Large intestine (tissue), 3 donors: Measurements from ENCODE around the gene DENND1A. TPM values are rescaled to one million over a fixed set of nuclear protein-coding genes. Genes with fewer than 3 reads are reported as not detected.

Source experiments
- DNase-seq, 2 donors: peaks; one replicate each; pipeline versions ENCODE4 v3.0.0 to v3.0.0-alpha.2; 2013
- H3K27ac ChIP-seq: one replicate; pipeline ENCODE4 v1.5.1; 2013; ENCODE audit warnings: low read length
- H3K27me3 ChIP-seq: 2 replicates; pipeline ENCODE4 v1.6.1; 2013; ENCODE audit warnings: low read length; ENCODE audit not compliant: control insufficient read depth, insufficient read depth
- H3K36me3 ChIP-seq: 2 replicates; pipeline ENCODE4 v1.6.1; 2013; ENCODE audit warnings: low read length; ENCODE audit not compliant: control insufficient read depth, insufficient read depth
- H3K4me1 ChIP-seq: one replicate; pipeline ENCODE4 v1.6.1; 2013; ENCODE audit warnings: low read length; ENCODE audit not compliant: control insufficient read depth, insufficient read depth
- H3K4me3 ChIP-seq: one replicate; pipeline ENCODE4 v1.5.1; 2013; ENCODE audit warnings: low read length
- H3K9me3 ChIP-seq: one replicate; pipeline ENCODE4 v1.6.1; 2013; ENCODE audit warnings: mild to moderate bottlenecking, low read depth, low read length, moderate library complexity; ENCODE audit not compliant: control insufficient read depth
- WGBS: methylation state at CpG from one replicate; pipeline ENCODE4 v1.1.5; 2013; ENCODE audit warnings: low lambda C conversion rate; ENCODE audit not compliant: insufficient coverage; 5-methylcytosine and 5-hydroxymethylcytosine counted together
- polyA plus RNA-seq: library from polyadenylated mRNA; unstranded; fragments of 120-200 nt; gene quantifications from one replicate; pipeline ENCODE4 v1.2.1, GENCODE V29; 2013

The DENND1A gene
- polyA plus RNA-seq, 1 donor, result 29.7 TPM

DNA sequence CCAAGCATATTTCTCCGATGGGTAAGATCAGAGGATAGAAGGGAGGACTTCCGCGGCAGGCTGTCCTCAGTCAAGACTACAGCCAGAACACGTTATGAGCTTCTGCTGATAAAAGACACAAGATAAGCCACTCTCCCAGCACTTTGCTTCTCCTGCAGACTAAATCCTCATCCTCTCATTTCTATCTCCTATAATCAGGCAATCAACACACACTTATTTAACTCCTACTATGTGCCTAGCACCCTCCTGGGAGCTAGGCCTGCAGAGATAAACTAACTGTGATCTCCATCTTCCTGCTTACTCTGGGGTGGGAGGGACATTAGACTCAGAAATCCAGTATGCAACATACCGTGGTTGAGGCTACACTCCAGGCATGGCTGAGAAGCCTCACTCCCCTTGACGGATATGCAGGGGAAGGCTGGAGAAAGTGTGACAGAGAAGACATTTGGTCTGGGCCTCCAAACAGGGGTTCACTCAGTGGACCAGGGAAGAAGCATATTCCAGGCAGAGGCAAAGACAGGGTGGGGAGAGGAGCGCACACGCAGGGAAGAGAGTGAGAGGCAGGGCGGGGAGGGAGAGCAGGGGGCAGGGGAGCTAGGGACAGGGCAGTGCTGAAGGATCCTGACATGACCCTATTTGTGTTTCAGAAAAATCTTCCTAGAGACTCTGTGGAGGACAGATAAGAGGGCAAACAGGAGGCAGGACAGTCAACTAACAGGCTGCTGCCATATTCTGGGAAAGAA, 274.1 kb downstream of the DENND1A start:
- Histone ChIP-seq H3K4me3 (no peak overlapping the region), H3K27me3 (peaks cover 2% of the 10 kb centered on the region), H3K27ac (no peak overlapping the region), H3K4me1 (no peaks in the 10 kb centered on the region), H3K36me3 (peaks cover 13% of the 10 kb centered on the region), H3K9me3 (no peaks in the 10 kb centered on the region)
- WGBS, result 63% methylated on average over 1 of the region's 9 CpGs
- no peak for DNase-seq

DNA sequence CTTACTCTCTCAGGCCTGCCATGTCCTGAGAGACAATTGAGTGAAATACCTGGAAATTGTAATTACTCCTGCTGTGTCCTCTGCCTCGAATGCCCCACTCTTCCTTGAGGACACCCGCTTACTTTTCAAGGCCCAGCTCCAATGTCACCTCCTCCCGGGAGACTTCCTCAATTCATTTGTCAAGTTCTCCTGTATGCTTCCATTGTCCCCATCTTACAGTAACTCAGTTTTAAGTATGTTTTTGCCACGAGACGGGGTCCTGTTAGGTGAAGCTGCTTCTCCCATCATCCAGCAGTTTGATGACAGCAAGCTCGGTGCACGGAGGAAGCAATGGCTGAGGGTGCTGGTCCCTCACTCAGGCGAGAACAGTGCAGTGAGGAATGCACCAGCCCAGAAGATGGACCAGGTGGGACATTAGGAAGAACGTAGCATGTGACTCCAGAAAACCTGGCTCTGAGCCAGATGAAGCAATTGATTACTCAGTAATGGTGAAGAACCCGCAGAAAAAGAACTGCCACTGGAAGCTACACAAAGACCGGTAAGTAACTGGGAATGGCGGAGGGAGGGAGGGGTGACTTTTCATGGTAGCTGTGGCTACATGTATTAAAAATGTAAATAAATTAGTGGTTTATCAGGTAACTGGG, 274.8 kb downstream of the DENND1A start:
- Histone ChIP-seq H3K36me3 (peaks cover 16% of the 10 kb centered on the region), H3K27me3 (no peaks in the 10 kb centered on the region), H3K9me3 (no peaks in the 10 kb centered on the region), H3K4me1 (no peaks in the 10 kb centered on the region), H3K27ac (no peak overlapping the region), H3K4me3 (no peak overlapping the region)
- WGBS, result 100% methylated on average over 2 of the region's 12 CpGs
- no peak for DNase-seq

DNA sequence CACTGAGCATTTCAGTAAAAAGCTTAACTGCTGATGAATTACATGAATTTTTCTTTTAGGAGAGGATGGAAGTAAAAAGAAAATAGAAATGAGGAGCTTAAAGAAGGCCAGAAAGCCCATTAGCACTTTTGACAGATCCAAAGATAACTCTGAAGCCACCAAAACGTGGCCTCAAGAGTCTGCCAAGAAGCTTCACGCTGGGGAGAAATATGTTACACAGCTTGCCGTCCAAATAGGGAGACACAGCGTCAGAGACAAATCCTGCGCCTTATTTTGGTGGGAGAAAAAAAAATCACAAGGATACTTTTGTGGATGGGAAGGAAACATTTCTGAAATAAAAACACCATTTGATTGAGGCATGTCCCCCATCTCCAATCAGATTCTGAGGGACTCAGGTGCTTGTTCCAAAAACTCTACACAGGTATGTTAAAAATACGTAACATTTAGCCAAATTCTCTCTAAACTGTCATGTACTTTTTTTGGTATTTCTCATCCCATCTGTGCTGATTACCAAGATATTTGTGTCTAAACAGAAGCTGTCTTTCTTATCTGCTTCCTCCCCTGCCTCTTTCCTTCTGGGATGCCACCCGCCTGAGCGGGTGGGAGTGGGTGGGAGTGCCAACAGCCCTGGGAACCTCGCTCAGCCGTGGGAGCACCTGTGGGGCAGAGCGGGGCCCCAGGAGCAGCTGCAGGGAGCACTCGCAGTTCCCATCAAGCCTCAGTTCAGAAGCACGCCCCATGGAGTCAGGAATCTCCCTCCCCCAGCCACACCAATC, 275.5 kb downstream of the DENND1A start:
- Histone ChIP-seq H3K27me3 (no peaks in the 10 kb centered on the region), H3K36me3 (peaks cover 16% of the 10 kb centered on the region), H3K27ac (no peak overlapping the region), H3K4me1 (no peaks in the 10 kb centered on the region), H3K4me3 (no peak overlapping the region), H3K9me3 (no peaks in the 10 kb centered on the region)
- no CpG with 5 or more reads among the region's 13 CpGs for WGBS
- no peak for DNase-seq

DNA sequence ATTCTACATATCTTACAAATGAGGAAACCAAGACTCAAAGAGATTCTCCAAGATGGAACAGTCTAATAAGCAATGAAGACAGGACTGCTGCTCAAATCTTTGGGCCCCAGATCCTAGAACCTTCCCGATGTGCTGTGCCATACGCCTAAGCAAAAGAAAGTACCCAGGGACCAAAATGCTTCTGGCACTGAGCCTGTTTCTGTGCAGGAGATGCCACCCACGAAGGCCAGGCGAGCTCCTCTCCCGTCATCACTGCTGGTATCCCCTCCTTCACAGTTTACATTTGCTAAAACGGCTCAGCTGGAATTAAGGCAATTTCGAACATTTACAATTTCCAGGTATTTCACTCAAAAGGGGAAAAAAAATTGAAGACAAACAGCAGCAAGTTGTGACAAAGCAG, 277.5 kb downstream of the DENND1A start:
- Histone ChIP-seq H3K4me3 (no peak overlapping the region), H3K9me3 (no peaks in the 10 kb centered on the region), H3K27me3 (no peaks in the 10 kb centered on the region), H3K4me1 (no peaks in the 10 kb centered on the region), H3K36me3 (peaks cover 16% of the 10 kb centered on the region), H3K27ac (no peak overlapping the region)
- no peak for DNase-seq
- WGBS, result no CpG with 5 or more reads among the region's 7 CpGs

DNA sequence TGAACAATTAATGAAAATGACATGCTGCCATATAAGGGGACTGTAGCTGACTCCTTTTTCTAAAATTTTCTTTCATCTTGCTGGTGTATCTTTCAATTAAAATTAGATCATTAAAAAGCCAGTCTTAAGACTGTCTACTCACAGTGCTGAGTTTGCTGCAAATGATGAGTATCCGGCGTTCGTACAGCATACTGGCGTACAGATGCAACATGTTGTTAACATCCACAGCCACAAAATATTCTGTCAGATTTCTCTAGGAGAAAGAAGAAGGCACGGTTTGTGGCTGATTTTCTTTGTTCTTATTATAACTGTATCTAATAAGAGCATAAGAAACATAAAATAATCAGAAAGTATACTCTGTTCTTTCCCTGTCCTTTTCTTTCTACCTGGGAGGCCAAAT, 278.1 kb downstream of the DENND1A start:
- H3K4me1 ChIP-seq, result no peaks in the 10 kb centered on the region
- WGBS, result 100% methylated on average over 4 of the region's 5 CpGs
- no peak overlapping the region for H3K4me3 ChIP-seq
- DNase-seq, result no peak
- no peak overlapping the region for H3K27ac ChIP-seq
- H3K36me3 ChIP-seq, result peaks cover 16% of the 10 kb centered on the region
- no peaks in the 10 kb centered on the region for H3K27me3 ChIP-seq
- H3K9me3 ChIP-seq, result no peaks in the 10 kb centered on the region

DNA sequence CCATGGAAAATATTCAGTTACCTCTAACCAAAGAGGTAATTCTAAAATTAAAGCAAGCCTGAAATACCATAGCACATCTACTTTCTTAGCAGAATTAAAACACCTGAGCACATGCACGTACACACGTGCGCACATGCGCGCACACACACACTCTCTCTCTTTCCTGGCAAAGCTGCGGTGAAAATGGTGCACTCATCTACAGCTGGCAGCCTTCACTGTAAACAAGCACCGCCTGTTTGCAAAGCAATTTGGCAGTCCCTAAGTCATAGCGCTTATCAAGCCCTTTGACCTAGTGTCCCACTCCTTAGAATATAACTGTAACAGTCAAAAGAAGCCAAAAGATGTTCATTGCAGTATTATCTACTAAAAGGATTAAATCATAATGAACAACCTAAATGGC, 278.7 kb downstream of the DENND1A start:
- peaks cover 21% of the 10 kb centered on the region for H3K36me3 ChIP-seq
- H3K27me3 ChIP-seq, result no peaks in the 10 kb centered on the region
- H3K9me3 ChIP-seq, result no peaks in the 10 kb centered on the region
- no peaks in the 10 kb centered on the region for H3K4me1 ChIP-seq
- WGBS, result no CpG with 5 or more reads among the region's 8 CpGs
- DNase-seq, result no peak
- no peak overlapping the region for H3K4me3 ChIP-seq
- H3K27ac ChIP-seq, result no peak overlapping the region

DNA sequence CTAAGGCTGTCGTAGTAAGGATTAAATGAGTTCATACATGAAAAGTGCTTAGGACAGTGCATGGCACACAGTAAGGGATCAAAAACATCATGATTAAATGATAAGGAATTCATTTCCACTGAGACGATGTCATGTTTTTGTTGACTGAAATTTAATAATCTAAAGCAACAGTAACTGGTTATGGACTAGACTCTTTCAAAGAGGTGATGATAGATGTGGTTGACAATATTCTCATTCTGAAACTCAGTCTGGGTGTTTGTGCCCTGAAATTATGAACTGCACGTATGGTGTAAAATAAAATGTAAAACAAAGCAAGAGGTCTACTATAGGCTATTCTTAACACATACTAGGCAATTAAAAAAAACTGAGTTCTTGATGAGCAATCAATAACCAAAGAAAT, 280.0 kb downstream of the DENND1A start:
- no peak for DNase-seq
- no peak overlapping the region for H3K27ac ChIP-seq
- peaks cover 12% of the 10 kb centered on the region for H3K36me3 ChIP-seq
- no peaks in the 10 kb centered on the region for H3K27me3 ChIP-seq
- H3K9me3 ChIP-seq, result no peaks in the 10 kb centered on the region
- 90% methylated on average over 2 of the region's 3 CpGs for WGBS
- H3K4me1 ChIP-seq, result no peaks in the 10 kb centered on the region
- no peak overlapping the region for H3K4me3 ChIP-seq

DNA sequence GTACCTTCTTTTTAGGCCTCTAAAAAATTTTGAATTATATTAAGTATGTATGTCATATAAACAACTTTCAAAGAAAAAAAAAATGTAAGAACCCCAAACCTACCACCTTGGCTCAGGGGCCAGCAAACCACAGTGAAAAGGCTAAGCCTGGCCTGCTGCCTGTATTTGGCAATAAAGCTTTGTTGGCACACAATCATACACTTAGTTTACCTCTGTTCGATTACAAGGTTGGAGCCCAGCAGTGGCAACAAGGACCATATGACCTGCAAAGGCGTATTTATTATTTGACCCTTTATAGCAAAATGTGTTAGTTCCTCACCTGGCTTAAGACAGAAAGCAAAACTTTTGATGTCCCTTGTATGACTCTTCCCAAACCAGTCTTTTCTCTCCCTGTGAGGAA, 282.8 kb downstream of the DENND1A start:
- Histone ChIP-seq H3K36me3 (peaks cover 13% of the 10 kb centered on the region), H3K9me3 (no peaks in the 10 kb centered on the region), H3K4me1 (no peaks in the 10 kb centered on the region), H3K4me3 (no peak overlapping the region), H3K27ac (no peak overlapping the region), H3K27me3 (no peaks in the 10 kb centered on the region)
- WGBS, result no CpG with 5 or more reads among the region's 2 CpGs
- no peak for DNase-seq

DNA sequence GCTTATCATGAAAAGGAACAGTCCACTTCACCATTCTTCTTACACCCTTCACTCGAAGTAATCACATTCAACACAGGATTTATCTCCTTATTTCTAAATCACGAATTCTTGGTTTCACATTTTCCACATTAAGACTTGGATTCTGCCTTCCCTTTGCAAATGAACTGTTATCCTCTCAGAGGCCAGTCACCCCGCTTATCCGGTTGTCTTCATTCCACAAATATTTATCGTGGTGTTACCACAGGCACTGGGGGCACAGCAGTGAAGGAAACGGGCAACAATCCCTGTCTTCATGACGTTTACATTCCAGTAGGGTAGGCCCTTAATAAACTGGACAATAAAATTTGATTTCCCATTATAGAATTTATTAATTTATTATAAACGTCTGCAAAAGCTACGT, 284.2 kb downstream of the DENND1A start:
- Histone ChIP-seq H3K4me1 (no peaks in the 10 kb centered on the region), H3K4me3 (no peak overlapping the region), H3K36me3 (peaks cover 10% of the 10 kb centered on the region), H3K9me3 (no peaks in the 10 kb centered on the region), H3K27ac (no peak overlapping the region), H3K27me3 (no peaks in the 10 kb centered on the region)
- WGBS, result 100% methylated on average over 5 of the region's 9 CpGs
- no peak for DNase-seq

DNA sequence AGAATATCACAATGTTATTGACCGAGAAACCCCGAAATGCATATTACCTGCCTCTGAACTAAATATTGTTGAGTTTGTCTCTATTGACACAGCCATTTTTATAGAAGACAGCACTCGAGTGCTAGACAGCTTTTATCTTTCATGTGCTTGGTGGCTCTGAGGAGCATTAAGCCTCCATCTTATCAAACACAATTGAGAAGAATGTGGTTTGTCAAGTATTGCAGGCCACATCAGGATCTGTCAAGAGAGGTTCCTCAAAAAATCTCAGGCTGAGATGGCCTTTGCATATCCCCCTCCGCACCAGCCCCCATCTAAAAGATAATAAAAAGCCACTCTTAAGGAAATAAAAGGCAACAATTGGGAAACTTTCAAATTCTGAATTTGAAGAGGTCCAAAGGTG, 284.8 kb downstream of the DENND1A start:
- no peak overlapping the region for H3K4me3 ChIP-seq
- H3K9me3 ChIP-seq, result no peaks in the 10 kb centered on the region
- no peak for DNase-seq
- no peaks in the 10 kb centered on the region for H3K27me3 ChIP-seq
- H3K27ac ChIP-seq, result no peak overlapping the region
- WGBS, result 100% methylated on average over 1 of the region's 4 CpGs
- H3K4me1 ChIP-seq, result no peaks in the 10 kb centered on the region
- peaks cover 7% of the 10 kb centered on the region for H3K36me3 ChIP-seq
